ENCODE data around the gene ATRN.

The ATRN gene

GRCh38 chr20:3673221-3674070 is 202.6 kb downstream of the ATRN start:
- ChIA-PET CTCF (interaction anchor here (1.4 kb wide), 1 partner anchor 110 kb away, joined by 3 read pairs; no protein-coding TSS in a partner anchor), POLR2A (no interaction called here)
- TF ChIP-seq TARDBP (IDR thresholded peaks at IDR 0.05) (no peak), SP1 (IDR thresholded peaks at IDR 0.05) (no peak), FOXM1 (IDR thresholded peaks at IDR 0.05; ENCODE audit: borderline replicate concordance) (no peak), PKNOX1 (IDR thresholded peaks at IDR 0.05) (no peak), ARNT (IDR thresholded peaks at IDR 0.05) (no peak), L3MBTL2 (conservative IDR thresholded peaks at IDR 0.05) (no peak), SUZ12 (IDR thresholded peaks at IDR 0.05) (no peak), ZNF384 (IDR thresholded peaks at IDR 0.05) (no peak), LEF1 (IDR thresholded peaks at IDR 0.05; ENCODE audit: borderline replicate concordance) (no peak), BHLHE40 (IDR thresholded peaks at IDR 0.05; ENCODE audit: borderline replicate concordance) (no peak), ELF4 (IDR thresholded peaks at IDR 0.05) (no peak), HDGF (IDR thresholded peaks at IDR 0.05; ENCODE audit: borderline replicate concordance) (no peak), FOXA1 (IDR thresholded peaks at IDR 0.05) (no peak), FOXK2 (IDR thresholded peaks at IDR 0.05) (no peak), CTBP1 (IDR thresholded peaks at IDR 0.05; ENCODE audit: borderline replicate concordance) (no peak), NFRKB (IDR thresholded peaks at IDR 0.05) (no peak)
- DNase-seq (ENCODE audit: extremely low spot score) = no peak

- POLR2A ChIA-PET = interaction anchor here (1.1 kb wide), 1 partner anchor 33 kb away, joined by 3 read pairs; no protein-coding TSS in a partner anchor
- DNase-seq (ENCODE audit: extremely low spot score) = no peak
These were observed 203.6 kb downstream of the ATRN start for GRCh38 chr20:3674447-3674846.

GRCh38 chr20:3674995-3675900 is 204.4 kb downstream of the ATRN start:
- DNase-seq (ENCODE audit: extremely low spot score) = no peak
- TF ChIP-seq ZNF384 (IDR thresholded peaks at IDR 0.05) (no peak), NFRKB (IDR thresholded peaks at IDR 0.05) (no peak), LEF1 (IDR thresholded peaks at IDR 0.05; ENCODE audit: borderline replicate concordance) (no peak), FOXK2 (IDR thresholded peaks at IDR 0.05) (no peak), HDGF (IDR thresholded peaks at IDR 0.05; ENCODE audit: borderline replicate concordance) (no peak), L3MBTL2 (conservative IDR thresholded peaks at IDR 0.05) (no peak), ELF4 (IDR thresholded peaks at IDR 0.05) (no peak), BHLHE40 (IDR thresholded peaks at IDR 0.05; ENCODE audit: borderline replicate concordance) (no peak), FOXA1 (IDR thresholded peaks at IDR 0.05) (no peak), SP1 (IDR thresholded peaks at IDR 0.05) (no peak), FOXM1 (IDR thresholded peaks at IDR 0.05; ENCODE audit: borderline replicate concordance) (no peak), CTBP1 (IDR thresholded peaks at IDR 0.05; ENCODE audit: borderline replicate concordance) (no peak), PKNOX1 (IDR thresholded peaks at IDR 0.05) (no peak), SUZ12 (IDR thresholded peaks at IDR 0.05) (no peak), TARDBP (IDR thresholded peaks at IDR 0.05) (no peak), ARNT (IDR thresholded peaks at IDR 0.05) (no peak)
- ChIA-PET POLR2A (interaction anchor here (1.1 kb wide), 1 partner anchor 33 kb away, joined by 3 read pairs; no protein-coding TSS in a partner anchor), CTCF (interaction anchor here (0.6 to 3.5 kb wide), 3 partner anchors 36 to 383 kb away, joined by 3 to 28 read pairs (median 3); no protein-coding TSS in a partner anchor)

More at GRCh38 chr20:3674447-3674846, 203.6 kb downstream of the ATRN start:
- TF ChIP-seq FOXA1 (IDR thresholded peaks at IDR 0.05) = no peak
- no peak for TF ChIP-seq FOXM1 (IDR thresholded peaks at IDR 0.05; ENCODE audit: borderline replicate concordance)
- TF ChIP-seq PKNOX1 (IDR thresholded peaks at IDR 0.05) = no peak
- no peak for TF ChIP-seq NFRKB (IDR thresholded peaks at IDR 0.05)
- TF ChIP-seq ZNF384 (IDR thresholded peaks at IDR 0.05) = no peak
- TF ChIP-seq FOXK2 (IDR thresholded peaks at IDR 0.05) = no peak
- no peak for TF ChIP-seq ARNT (IDR thresholded peaks at IDR 0.05)
- no peak for TF ChIP-seq L3MBTL2 (conservative IDR thresholded peaks at IDR 0.05)
- TF ChIP-seq SUZ12 (IDR thresholded peaks at IDR 0.05) = no peak
- no peak for TF ChIP-seq CTBP1 (IDR thresholded peaks at IDR 0.05; ENCODE audit: borderline replicate concordance)
- TF ChIP-seq BHLHE40 (IDR thresholded peaks at IDR 0.05; ENCODE audit: borderline replicate concordance) = no peak
- TF ChIP-seq LEF1 (IDR thresholded peaks at IDR 0.05; ENCODE audit: borderline replicate concordance) = no peak
- no peak for TF ChIP-seq TARDBP (IDR thresholded peaks at IDR 0.05)
- no peak for TF ChIP-seq ELF4 (IDR thresholded peaks at IDR 0.05)
- TF ChIP-seq HDGF (IDR thresholded peaks at IDR 0.05; ENCODE audit: borderline replicate concordance) = no peak
- CTCF ChIA-PET = interaction anchor here (0.6 to 1.4 kb wide), 2 partner anchors 111 to 383 kb away, joined by 3 read pairs; no protein-coding TSS in a partner anchor

GRCh38 chr20:3677733-3678132 is 206.9 kb downstream of the ATRN start:
- DNase-seq (ENCODE audit: extremely low spot score) = no peak
- ChIA-PET POLR2A (interaction anchor here (1.3 kb wide), 1 partner anchor 29 kb away, joined by 3 read pairs; no protein-coding TSS in a partner anchor), CTCF (interaction anchor here (0.9 to 3.5 kb wide), 3 partner anchors 10 to 91 kb away, joined by 3 to 28 read pairs (median 10); no protein-coding TSS in a partner anchor)
- TF ChIP-seq PKNOX1 (IDR thresholded peaks at IDR 0.05) (no peak), ZNF384 (IDR thresholded peaks at IDR 0.05) (no peak), LEF1 (IDR thresholded peaks at IDR 0.05; ENCODE audit: borderline replicate concordance) (no peak), FOXK2 (IDR thresholded peaks at IDR 0.05) (no peak), FOXA1 (IDR thresholded peaks at IDR 0.05) (no peak), NFRKB (IDR thresholded peaks at IDR 0.05) (no peak), BHLHE40 (IDR thresholded peaks at IDR 0.05; ENCODE audit: borderline replicate concordance) (no peak), ELF4 (IDR thresholded peaks at IDR 0.05) (no peak), TARDBP (IDR thresholded peaks at IDR 0.05) (no peak), ARNT (IDR thresholded peaks at IDR 0.05) (no peak), FOXM1 (IDR thresholded peaks at IDR 0.05; ENCODE audit: borderline replicate concordance) (no peak), SP1 (IDR thresholded peaks at IDR 0.05) (no peak), L3MBTL2 (conservative IDR thresholded peaks at IDR 0.05) (no peak), CTBP1 (IDR thresholded peaks at IDR 0.05; ENCODE audit: borderline replicate concordance) (no peak), HDGF (IDR thresholded peaks at IDR 0.05; ENCODE audit: borderline replicate concordance) (no peak), SUZ12 (IDR thresholded peaks at IDR 0.05) (no peak)
